DND-41 (cell line): ENCODE measurements around the gene THSD7A.

ENCODE experiments used
- ATAC-seq: fragments of 200-7000 bp; cut with Tn5 transposase; 3 replicates; pipeline ENCODE4 v1.9.1; 2021; ENCODE audit warnings: low read depth; ENCODE audit not compliant: insufficient read depth
- DNase-seq: peaks from one replicate; pipeline ENCODE4 v3.0.0-alpha.2; 2020
- H2AFZ ChIP-seq: 2 replicates; pipeline ENCODE4 v1.6.0; 2012; ENCODE audit warnings: low read depth, low read length
- H3K27ac ChIP-seq: 2 replicates; pipeline ENCODE4 v1.5.1; 2012; ENCODE audit warnings: low read length, inconsistent platforms
- H3K27me3 ChIP-seq: fragments of 200-600 bp; sonication (generic); 2 replicates; pipeline ENCODE4 v1.6.0; 2012; ENCODE audit warnings: low read length, mild to moderate bottlenecking, inconsistent platforms; ENCODE audit not compliant: insufficient read depth, poor library complexity
- H3K36me3 ChIP-seq: 2 replicates; pipeline ENCODE4 v1.5.1; 2012; ENCODE audit warnings: low read length, inconsistent platforms; ENCODE audit not compliant: insufficient read depth
- H3K4me1 ChIP-seq: 2 replicates; pipeline ENCODE4 v1.5.1; 2012; ENCODE audit warnings: mild to moderate bottlenecking, low read length; ENCODE audit not compliant: insufficient read depth
- H3K4me2 ChIP-seq: 2 replicates; pipeline ENCODE4 v1.6.0; 2012; ENCODE audit warnings: mild to moderate bottlenecking, moderate library complexity, low read length, inconsistent platforms; ENCODE audit not compliant: insufficient read depth
- H3K4me3 ChIP-seq, 2 experiments: fragments of 200-600 bp in 1 of 2; shearing (Covaris generic) in 1 of 2; 2 replicates each; pipeline ENCODE4 v1.5.1; 2012 to 2016; ENCODE audit warnings: inconsistent platforms in 2 of 2, low read length in 2 of 2, mild to moderate bottlenecking in 2 of 2, low read depth in 1 of 2, moderate library complexity in 1 of 2
- H3K79me2 ChIP-seq: 2 replicates; pipeline ENCODE4 v1.6.0; 2012; ENCODE audit warnings: low read length, inconsistent platforms; ENCODE audit not compliant: insufficient read depth
- H3K9ac ChIP-seq: 2 replicates; pipeline ENCODE4 v1.6.0; 2012; ENCODE audit warnings: low read depth, mild to moderate bottlenecking, inconsistent platforms, low read length, moderate library complexity
- H3K9me3 ChIP-seq: 2 replicates; pipeline ENCODE4 v1.5.1; 2012; ENCODE audit warnings: low read length, moderate library complexity, mild to moderate bottlenecking, inconsistent platforms; ENCODE audit not compliant: insufficient read depth, severe bottlenecking
- H4K20me1 ChIP-seq: 2 replicates; pipeline ENCODE4 v1.6.0; 2012; ENCODE audit warnings: low read length; ENCODE audit not compliant: insufficient read depth
- EZH2 ChIP-seq: IDR thresholded peaks from 3 replicates; pipeline ENCODE4 v1.6.1; 2012; ENCODE audit warnings: borderline replicate concordance, low read depth, mild to moderate bottlenecking, moderate library complexity, low read length, inconsistent platforms; ENCODE audit not compliant: severe bottlenecking
- TF ChIP-seq, protein P1 (sequence below): IDR thresholded peaks from 2 replicates; pipeline ENCODE4 v1.5.1; 2012; ENCODE audit warnings: borderline replicate concordance, low read length, moderate library complexity, mild to moderate bottlenecking; ENCODE audit not compliant: poor library complexity, severe bottlenecking; ENCODE audit errors: extremely low read depth

The THSD7A gene

DNA sequence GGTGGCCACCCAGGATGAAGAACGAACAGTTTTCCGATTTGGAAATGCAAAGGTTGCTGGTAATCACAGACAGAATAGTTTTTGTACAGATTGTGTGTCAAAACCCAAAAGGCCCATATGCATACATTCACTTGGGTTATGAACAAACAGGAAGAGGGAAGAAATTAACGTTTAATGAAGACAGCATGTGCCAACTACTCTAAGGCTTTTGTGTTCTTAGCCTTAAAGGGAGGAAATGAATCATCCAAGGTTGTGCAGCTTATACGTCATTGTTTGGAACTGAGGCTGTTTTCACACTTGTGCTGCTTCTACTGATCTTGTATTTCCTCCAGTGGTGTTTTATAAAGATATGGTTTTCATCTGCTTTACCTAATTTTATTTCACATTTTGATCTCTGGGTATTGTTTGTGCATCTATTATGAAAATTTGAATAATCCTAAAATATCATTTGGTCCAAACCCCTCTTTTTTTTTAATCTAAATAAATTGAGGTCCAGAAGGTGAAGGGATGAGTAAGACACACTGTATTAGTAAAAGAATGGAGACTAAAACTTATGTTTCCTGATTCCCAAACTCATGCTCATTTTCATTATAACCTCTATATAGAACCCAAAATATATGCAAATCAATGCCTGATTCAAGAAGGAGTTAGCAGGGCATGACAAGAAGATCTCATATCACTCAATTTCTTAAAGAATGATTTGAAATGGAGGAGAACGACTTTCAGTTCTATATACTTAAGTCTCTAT is 373.1 kb downstream of the THSD7A start:
- H3K27ac ChIP-seq, result peak overlapping the region; percentile 17; the same call in 1 of the 2 replicates
- no peak overlapping the region for H3K9ac ChIP-seq
- no peak for TF ChIP-seq EZH2
- TF ChIP-seq, protein P1, sequence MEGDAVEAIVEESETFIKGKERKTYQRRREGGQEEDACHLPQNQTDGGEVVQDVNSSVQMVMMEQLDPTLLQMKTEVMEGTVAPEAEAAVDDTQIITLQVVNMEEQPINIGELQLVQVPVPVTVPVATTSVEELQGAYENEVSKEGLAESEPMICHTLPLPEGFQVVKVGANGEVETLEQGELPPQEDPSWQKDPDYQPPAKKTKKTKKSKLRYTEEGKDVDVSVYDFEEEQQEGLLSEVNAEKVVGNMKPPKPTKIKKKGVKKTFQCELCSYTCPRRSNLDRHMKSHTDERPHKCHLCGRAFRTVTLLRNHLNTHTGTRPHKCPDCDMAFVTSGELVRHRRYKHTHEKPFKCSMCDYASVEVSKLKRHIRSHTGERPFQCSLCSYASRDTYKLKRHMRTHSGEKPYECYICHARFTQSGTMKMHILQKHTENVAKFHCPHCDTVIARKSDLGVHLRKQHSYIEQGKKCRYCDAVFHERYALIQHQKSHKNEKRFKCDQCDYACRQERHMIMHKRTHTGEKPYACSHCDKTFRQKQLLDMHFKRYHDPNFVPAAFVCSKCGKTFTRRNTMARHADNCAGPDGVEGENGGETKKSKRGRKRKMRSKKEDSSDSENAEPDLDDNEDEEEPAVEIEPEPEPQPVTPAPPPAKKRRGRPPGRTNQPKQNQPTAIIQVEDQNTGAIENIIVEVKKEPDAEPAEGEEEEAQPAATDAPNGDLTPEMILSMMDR, result no peak
- no peak for DNase-seq
- H2AFZ ChIP-seq, result no peak overlapping the region
- H3K4me1 ChIP-seq, result peaks cover 8% of the 10 kb centered on the region; the same call in 1 of the 2 replicates
- no peaks in the 10 kb centered on the region for H4K20me1 ChIP-seq
- no peaks in the 10 kb centered on the region for H3K79me2 ChIP-seq
- no peaks in the 10 kb centered on the region for H3K9me3 ChIP-seq
- H3K27me3 ChIP-seq, result no peaks in the 10 kb centered on the region
- H3K36me3 ChIP-seq, result no peaks in the 10 kb centered on the region
- no peak overlapping the region for H3K4me3 ChIP-seq
- H3K4me2 ChIP-seq, result no peak overlapping the region
- ATAC-seq, result peak; percentile 48; the same call in 1 of the 3 replicates

GRCh38 chr7:11457419-11457818 is 374.6 kb downstream of the THSD7A start:
- Histone ChIP-seq H3K79me2 (no peaks in the 10 kb centered on the region), H3K27me3 (no peaks in the 10 kb centered on the region), H3K9me3 (no peaks in the 10 kb centered on the region), H3K9ac (no peak overlapping the region), H2AFZ (no peak overlapping the region), H3K36me3 (no peaks in the 10 kb centered on the region), H3K4me2 (no peak overlapping the region), H3K4me1 (peaks cover 8% of the 10 kb centered on the region; the same call in 1 of the 2 replicates), H3K4me3 (no peak overlapping the region), H4K20me1 (no peaks in the 10 kb centered on the region), H3K27ac (no peak overlapping the region)
- no peak for ATAC-seq
- TF ChIP-seq EZH2, result no peak
- TF ChIP-seq, protein P1, result no peak
- DNase-seq, result no peak

- Histone ChIP-seq H3K36me3 (no peaks in the 10 kb centered on the region), H3K4me2 (no peak overlapping the region), H3K4me3 (no peak overlapping the region), H2AFZ (no peak overlapping the region), H3K9ac (no peak overlapping the region), H3K9me3 (no peaks in the 10 kb centered on the region), H3K27me3 (no peaks in the 10 kb centered on the region), H3K4me1 (peaks cover 8% of the 10 kb centered on the region; the same call in 1 of the 2 replicates), H3K79me2 (no peaks in the 10 kb centered on the region), H4K20me1 (no peaks in the 10 kb centered on the region), H3K27ac (no peak overlapping the region)
- ATAC-seq (no peak), DNase-seq (no peak)
- TF ChIP-seq EZH2, result no peak
- TF ChIP-seq, protein P1, result no peak
These were observed 375.4 kb downstream of the THSD7A start for GRCh38 chr7:11456574-11456973.
